ENCODE data around the gene SPECC1. TPM values are rescaled to one million over a fixed set of nuclear protein-coding genes. Genes with fewer than 3 reads are reported as not detected.

Gene SPECC1
- total RNA-seq, 1 donor from 2014 or later, result 65.7 TPM

GRCh38 chr17:20218272-20218671 is 209.1 kb downstream of the SPECC1 start:
- Mint-ChIP-seq H3K4me1 (ENCODE audit: unreplicated experiment) (peaks cover 2% of the 10 kb centered on the region), H3K36me3 (ENCODE audit: low read depth, unreplicated experiment) (no peaks in the 10 kb centered on the region), H3K27me3 (ENCODE audit: unreplicated experiment) (peaks cover 2% of the 10 kb centered on the region), H3K4me3 (ENCODE audit: unreplicated experiment) (no peak overlapping the region), H3K9me3 (ENCODE audit: unreplicated experiment) (no peaks in the 10 kb centered on the region), H3K27ac (ENCODE audit: unreplicated experiment) (no peak overlapping the region)
- no peak for DNase-seq (ENCODE audit: low spot score)
- TF ChIP-seq, protein P1, sequence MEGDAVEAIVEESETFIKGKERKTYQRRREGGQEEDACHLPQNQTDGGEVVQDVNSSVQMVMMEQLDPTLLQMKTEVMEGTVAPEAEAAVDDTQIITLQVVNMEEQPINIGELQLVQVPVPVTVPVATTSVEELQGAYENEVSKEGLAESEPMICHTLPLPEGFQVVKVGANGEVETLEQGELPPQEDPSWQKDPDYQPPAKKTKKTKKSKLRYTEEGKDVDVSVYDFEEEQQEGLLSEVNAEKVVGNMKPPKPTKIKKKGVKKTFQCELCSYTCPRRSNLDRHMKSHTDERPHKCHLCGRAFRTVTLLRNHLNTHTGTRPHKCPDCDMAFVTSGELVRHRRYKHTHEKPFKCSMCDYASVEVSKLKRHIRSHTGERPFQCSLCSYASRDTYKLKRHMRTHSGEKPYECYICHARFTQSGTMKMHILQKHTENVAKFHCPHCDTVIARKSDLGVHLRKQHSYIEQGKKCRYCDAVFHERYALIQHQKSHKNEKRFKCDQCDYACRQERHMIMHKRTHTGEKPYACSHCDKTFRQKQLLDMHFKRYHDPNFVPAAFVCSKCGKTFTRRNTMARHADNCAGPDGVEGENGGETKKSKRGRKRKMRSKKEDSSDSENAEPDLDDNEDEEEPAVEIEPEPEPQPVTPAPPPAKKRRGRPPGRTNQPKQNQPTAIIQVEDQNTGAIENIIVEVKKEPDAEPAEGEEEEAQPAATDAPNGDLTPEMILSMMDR (IDR thresholded peaks at IDR 0.05; ENCODE audit: unreplicated experiment), result no peak

DNA sequence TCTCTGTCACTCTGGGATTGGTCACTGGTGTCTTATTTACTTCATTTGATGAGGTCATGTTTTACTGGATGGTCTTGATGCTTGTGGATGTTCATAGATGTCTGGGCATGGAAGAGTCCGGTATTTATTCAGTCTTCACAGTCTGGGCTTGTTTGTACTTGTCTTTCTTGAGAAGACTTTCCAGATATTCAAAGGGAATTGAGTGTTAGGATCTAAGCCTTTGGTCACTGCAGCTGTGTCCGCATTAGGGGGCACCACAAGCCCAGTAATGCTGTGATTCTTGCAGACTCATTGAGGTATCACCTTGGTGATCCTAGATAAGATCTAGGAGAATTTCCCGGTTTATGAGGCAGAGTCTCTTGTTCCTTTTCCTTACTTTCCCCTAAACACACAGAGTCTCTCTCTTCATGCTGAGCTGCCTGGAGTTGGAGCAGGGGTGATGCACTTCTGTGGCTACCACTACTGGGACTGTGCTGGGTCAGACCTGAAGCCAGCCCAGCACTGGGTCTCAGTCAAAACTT is 214.7 kb downstream of the SPECC1 start:
- H3K4me3 Mint-ChIP-seq (ENCODE audit: unreplicated experiment), result no peak overlapping the region
- DNase-seq (ENCODE audit: low spot score), result no peak
- H3K9me3 Mint-ChIP-seq (ENCODE audit: unreplicated experiment), result no peaks in the 10 kb centered on the region
- H3K27me3 Mint-ChIP-seq (ENCODE audit: unreplicated experiment), result peaks cover 2% of the 10 kb centered on the region
- no peak overlapping the region for H3K27ac Mint-ChIP-seq (ENCODE audit: unreplicated experiment)
- TF ChIP-seq, protein P1 (IDR thresholded peaks at IDR 0.05; ENCODE audit: unreplicated experiment), result no peak
- H3K4me1 Mint-ChIP-seq (ENCODE audit: unreplicated experiment), result peaks cover 5% of the 10 kb centered on the region
- no peaks in the 10 kb centered on the region for H3K36me3 Mint-ChIP-seq (ENCODE audit: low read depth, unreplicated experiment)

DNA sequence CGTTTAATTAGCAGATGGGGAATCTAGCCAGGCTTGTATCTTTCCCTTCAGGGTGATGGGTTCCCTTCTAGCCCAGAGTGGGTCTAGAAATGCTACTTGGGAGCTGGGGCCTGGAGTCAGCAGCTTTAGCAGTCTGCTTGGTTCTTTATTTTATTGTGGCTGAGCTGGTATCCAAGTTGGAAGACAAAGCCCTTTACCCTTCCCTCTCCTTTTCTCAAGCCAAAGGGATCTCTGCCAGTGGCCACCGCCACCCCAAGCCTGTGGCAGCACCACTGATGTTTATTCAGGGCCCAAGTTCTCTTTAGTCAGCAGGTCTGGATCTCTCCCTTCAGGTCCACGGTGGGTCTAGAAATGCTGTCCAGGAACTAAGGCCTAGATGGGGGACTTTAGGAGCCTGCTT is 215.2 kb downstream of the SPECC1 start:
- peaks cover 5% of the 10 kb centered on the region for H3K4me1 Mint-ChIP-seq (ENCODE audit: unreplicated experiment)
- H3K36me3 Mint-ChIP-seq (ENCODE audit: low read depth, unreplicated experiment), result no peaks in the 10 kb centered on the region
- no peak overlapping the region for H3K4me3 Mint-ChIP-seq (ENCODE audit: unreplicated experiment)
- no peak overlapping the region for H3K27ac Mint-ChIP-seq (ENCODE audit: unreplicated experiment)
- DNase-seq (ENCODE audit: low spot score), result no peak
- H3K9me3 Mint-ChIP-seq (ENCODE audit: unreplicated experiment), result no peaks in the 10 kb centered on the region
- TF ChIP-seq, protein P1 (IDR thresholded peaks at IDR 0.05; ENCODE audit: unreplicated experiment), result no peak
- H3K27me3 Mint-ChIP-seq (ENCODE audit: unreplicated experiment), result peaks cover 2% of the 10 kb centered on the region

DNA sequence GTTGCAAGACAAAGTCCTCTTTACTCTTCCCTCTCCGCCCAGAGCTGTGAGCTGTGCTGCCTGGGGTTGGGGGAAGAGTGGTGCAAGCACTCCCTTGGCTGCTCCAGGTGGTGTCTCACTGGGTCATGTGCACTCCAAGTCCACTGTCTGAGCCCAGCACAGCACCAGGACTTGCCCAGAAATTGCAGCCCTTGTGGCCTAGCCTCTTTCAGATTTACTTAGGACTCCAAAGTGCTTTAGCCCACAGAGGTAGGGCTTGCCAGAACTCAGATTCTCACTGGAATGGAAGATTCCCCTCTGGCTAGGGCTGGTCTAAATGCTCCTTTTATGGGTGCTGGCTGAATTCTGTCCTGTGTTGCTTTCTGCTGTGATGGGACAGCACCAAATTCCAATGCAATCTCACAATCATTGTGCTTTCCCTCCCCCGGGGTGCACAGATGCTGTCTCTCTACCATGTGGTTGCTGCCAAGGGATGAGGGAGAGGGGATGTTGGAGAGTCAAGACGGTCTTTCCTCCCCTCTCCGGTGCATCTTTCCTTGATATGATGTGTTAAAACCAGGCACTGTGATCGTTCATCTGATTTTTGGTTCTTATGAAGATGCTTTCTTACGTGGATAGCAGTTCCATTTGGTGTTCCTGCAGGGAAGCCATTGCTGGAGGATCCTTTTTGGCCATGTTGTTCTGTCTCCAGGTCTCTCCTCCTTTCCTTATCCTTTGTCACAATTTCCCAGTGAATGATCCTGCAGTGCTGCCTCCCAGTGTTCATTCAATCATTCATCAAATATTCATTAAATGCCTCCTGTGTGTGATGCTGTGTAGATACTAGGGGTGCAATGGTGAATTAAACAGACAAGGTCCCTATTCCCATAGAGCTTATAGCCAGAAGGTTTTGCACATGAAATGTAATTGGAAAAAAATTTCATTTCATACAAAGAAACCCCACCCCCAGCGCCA is 216.3 kb downstream of the SPECC1 start:
- H3K27ac Mint-ChIP-seq (ENCODE audit: unreplicated experiment), result no peak overlapping the region

More for the DNA sequence above, 216.3 kb downstream of the SPECC1 start:
- peaks cover 5% of the 10 kb centered on the region for H3K4me1 Mint-ChIP-seq (ENCODE audit: unreplicated experiment)
- no peaks in the 10 kb centered on the region for H3K36me3 Mint-ChIP-seq (ENCODE audit: low read depth, unreplicated experiment)
- no peak for DNase-seq (ENCODE audit: low spot score)
- TF ChIP-seq, protein P1 (IDR thresholded peaks at IDR 0.05; ENCODE audit: unreplicated experiment), result no peak
- H3K27me3 Mint-ChIP-seq (ENCODE audit: unreplicated experiment), result peaks cover 2% of the 10 kb centered on the region
- H3K4me3 Mint-ChIP-seq (ENCODE audit: unreplicated experiment), result no peak overlapping the region
- H3K9me3 Mint-ChIP-seq (ENCODE audit: unreplicated experiment), result no peaks in the 10 kb centered on the region

Data from endothelial cell (in vitro differentiated cells).